NCI-H1105 (cell line): ENCODE measurements around the gene GFAP.
"Not testable (repeated sequence)": the region's sequence is repeated elsewhere in the genome, so short reads cannot be mapped to it uniquely, and the experiment has no call there.

Experiments used
- DNase-seq: peaks from one replicate; lab custom pipeline; 2025; lab: John Stamatoyannopoulos, UW

GFAP gene

DNA sequence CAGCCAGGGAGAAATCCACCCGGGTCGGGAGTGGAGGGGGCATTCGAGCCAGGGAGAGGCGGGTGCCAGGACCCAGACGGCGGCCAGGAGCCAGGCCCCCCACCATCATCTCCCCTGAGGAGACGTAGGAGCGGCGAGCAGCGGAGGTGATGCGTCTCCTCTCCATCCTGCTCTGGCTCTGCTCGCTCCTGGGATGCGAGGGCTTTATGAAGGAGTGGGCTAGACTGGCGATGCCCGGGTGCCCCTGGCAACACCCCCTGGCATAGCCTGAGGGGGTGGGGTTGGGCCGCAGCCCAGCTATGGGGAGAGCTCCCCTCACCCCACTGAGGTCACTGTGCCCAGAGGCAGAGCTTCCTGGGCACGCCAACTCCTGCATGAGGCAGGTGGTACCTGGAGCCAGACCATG lies at the start of gene GFAP:
TSS of gene GFAP (minus strand) at position 180 of the 406 bp plus-strand sequence. CDS start at position 166, 14 bp downstream.
- DNase-seq: no peak

DNA sequence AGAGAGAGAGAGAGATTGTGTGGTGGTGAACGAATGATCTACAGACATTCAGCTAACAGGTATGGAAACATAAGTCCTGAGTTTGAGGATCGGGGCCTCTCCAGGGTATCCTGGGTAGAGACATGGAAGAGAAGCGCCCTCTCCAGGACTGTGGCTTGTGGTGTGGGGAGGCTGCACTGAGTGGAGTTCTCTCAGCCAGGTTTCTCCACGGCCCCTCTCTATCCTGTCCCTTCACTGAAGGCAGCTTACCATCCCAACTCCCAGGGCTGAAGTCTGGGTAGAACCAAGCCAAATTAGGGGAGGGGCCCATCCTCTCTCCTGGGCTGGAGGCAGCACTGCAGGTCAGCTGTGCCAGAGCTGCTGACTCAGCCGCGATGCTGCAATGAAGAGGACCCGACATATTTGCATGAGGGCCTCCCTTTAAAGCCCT lies 46.6 kb upstream of the GFAP start:
- DNase-seq: no peak

DNA sequence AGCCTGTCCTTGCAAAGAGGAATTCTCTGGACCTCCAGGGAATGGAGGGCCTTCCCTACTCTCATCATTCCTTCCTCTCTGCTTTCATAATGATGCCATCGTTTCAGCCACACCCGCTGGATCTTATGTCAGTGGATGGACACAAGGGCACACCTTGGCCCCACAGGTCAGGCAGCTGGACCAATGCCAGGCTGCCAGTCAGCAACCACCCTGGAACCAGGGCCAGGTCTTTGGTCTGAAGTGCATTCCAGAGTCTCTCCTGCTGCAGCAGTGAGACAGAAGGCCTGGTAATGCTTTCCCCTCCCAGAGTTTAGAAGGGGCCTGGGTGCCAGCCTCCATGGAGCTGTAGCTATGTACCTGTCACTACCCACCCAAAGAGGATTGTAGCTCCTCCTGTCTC lies 45.4 kb upstream of the GFAP start:
- no peak for DNase-seq

DNA sequence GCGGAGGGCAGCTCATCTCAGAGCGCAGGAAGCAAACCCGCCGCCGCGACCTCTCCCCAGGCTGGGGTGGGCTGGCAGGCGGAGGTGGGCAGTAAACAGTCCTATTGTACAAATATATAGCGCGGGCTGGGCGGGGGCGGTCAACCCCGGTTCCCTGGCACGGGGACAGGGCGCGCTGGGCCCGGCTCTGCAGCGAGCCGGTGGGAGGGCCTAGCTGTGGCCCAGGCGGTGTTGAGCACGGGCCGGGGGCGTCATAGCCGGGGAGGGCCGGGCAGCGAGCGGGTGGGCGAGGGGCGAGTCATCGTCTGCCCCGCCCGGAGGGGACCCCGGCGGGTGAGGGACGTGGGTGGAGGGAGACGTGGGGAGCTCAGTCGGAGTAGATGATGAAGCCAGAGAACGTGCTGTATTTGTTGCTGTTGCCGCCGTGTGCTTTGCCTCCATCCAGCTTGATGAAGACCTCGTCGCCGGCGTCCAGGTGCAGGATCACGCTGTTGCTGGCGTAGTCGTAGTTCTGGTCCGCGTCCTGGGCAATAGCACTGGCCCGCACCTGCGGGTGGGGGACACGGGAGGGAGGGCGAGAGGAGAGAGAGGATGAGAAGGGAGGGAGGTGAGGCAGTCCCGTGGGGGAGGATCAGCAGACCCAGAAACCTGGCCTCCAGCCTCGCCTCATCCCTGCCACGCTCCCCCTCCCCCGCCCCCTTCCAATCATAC lies 44.7 kb upstream of the GFAP start:
- DNase-seq: no peak

DNA sequence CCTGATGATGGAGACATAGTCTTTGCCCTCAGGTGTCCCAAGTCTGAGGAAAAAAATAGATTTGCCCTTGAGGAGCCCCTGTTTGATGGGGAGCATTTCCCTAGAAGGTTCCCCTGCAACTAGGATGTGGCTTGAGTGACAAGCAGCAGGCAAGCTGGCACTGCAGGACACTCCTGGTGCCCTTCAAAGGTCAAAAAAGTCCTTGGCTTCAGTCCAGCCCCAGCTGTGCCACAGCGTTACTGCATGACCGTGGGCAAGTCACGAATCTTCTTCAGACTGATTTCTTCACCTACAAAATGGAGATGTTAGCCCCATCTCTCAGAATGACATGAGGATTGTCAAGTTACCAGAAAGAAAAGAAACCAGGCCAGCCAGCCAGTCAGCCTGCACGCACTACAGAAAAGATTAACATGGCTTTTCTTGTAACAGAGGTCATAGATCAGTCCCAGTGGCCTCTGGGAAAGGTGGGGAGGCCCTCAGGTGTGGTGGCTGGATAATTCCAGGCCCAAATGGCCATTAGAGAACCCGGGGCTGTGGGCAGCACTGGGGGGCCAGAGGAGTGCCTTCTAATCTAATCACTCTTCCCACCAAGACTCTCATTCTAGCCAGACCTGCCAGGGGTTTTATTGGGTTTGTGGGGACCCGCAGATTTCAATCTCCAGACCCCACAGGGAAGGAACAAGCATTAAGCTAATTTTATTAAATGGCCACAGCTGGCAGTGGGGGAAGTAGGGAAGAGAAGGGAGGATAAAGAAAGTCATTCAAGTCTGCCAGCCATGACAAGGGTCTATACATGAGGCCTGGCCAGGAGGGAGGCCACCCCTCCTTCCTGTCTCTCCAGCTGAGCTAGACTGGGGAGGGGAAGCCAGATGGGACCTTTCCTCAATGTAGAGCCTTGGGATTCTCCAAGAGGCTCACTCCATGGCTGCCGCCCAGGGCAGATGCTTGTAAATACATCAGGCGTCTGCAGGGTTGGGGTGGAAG lies 42.0 kb upstream of the GFAP start:
- DNase-seq: no peak

DNA sequence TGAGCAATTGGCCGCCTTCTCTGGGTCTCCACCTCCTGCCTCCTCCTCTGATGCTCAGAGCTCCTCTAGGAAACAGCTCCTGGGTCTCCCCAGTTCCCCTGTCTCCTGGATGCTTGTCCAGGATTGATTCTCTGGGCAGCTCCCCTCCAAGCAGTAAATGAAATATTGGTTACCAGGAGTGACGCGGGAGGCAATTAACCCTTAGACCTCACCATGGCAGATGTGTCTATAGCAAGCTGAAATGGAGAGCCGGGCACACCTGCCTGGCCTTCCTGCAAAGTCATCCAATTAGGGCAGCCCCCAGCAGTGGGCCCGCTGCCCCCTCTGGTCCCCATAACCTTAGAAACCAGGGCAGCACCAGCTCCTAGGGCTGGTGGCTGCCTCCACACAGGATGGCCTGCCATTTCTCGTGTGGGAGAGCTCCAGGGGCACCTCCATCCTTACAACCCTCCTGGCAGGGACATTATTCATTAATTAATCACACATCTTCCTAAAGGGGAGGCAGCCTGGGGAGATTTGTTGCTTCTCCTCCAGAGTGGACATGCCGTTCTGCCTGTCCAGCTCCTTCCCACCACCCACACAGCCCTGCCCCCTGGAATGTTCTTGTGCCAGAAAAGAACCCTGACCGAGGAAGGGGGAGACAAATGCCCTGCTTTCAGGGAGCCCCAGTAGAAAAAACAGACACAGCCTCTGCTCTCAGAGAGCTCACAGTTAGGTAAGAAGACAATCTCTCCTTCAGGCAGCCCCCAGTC lies 40.5 kb upstream of the GFAP start:
- DNase-seq: no peak

DNA sequence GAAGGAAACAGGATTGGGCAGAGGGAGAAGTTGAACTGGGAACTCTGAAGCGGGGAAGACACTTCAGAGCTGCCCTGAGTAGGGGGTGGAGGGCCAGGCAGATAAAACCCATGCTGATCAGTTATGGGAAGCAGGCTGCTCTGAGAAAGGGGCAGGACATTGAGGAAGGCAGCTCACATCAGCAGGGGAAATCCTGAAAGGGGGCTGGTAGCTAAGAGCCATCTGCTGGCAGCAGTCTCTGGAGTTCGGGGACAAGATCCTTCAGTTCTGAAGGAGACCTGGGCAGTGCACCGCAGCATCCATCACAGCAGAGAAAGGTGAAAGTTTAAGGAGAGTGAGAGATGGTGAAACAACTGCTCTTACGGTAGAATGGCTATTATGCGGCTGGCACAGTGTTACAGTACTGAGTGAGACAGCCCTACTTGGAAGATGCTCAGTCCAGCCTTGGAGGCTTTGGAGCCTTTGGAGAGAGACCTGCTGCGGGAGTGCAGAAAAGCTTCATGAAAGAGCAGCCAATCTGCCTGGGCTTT lies 37.7 kb upstream of the GFAP start:
- no peak for DNase-seq

DNA sequence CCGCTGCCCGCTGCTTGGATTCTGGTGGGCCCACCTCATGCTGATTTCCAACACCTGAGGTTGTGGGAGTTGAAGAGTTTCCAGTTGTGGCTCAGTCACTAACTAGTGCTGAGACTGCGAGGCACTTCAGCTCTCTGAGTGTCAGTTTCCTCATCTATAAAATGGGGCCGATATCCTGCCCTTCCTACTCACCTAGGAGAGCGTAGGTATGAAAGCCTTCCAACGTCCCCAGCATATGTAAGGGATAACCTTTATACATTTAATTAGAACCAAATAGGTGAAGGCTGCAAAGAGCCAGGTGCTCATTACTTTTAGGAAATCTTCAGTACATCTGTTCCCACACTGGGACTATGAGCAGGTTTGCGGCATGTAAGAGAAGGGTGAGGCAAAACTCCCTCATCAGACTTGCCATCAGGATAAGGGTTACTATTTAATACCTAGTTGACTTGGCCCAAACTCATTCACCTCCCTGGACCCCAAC lies 33.1 kb upstream of the GFAP start:
- no peak for DNase-seq

DNA sequence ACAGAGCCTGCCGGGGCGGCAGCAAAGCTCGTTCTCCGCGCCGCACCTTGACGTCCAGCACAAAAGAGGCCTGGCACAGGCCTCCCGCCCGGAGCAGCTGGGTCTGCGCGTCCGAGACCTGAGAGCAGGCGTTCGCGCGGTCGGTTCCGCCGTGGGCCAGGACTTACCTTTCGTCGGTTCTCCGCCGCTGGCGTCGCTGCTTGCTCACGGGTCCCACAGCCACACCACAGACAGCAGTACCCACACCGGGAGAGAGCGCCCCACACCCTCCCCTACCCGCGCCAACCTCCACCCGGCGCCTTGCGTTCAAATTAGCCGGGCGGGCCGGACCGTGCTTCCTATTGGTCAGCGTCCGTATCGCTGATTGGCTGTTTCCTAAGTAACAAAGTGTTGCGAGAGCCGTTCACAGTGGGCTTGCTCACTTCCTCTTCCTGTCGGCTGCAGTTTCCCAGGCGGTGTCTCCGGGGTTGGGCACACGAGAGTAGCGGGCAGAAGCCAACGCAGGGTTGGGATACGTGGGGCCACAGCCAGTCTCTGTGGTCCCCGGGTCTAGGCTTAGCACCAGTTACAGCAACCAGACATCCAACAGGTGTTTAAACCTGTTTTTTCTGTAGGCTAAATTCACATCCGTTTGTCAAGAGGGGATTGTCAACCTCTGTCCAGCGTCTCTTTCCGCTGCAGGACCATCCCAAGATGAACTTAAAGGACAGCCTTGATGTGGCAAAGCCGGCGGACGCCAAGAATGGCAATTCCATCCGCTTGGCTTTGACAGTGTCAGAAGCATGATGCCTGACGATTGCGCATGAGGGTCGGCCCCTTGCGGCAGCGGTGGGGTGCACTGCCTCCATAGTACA lies 32.4 kb upstream of the GFAP start, which contains the start of gene KIF18B:
TSS of gene KIF18B (minus strand) at position 313 of the 854 bp plus-strand sequence. CDS start 11,429 bp downstream, outside the sequence.
- peak; percentile 90 for DNase-seq

DNA sequence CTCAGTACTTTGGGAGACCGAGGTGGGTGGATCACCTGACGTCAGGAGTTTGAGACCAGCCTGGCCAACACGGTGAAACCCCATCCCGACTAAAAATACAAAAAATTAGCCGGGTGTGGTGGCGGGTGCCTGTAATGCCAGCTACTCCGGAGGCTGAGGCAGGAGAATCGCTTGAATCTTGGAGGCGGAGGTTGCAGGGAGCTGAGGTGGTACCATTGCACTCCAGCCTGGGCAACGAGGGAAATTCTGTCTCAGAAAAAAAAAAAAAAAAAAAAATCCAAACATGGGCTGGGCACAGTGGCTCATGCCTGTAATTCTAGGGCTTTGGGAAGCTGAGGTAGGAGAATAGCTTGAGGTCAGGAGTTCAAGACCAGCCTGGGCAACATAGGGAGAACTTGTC lies 30.4 kb upstream of the GFAP start:
- not testable (repeated sequence) for DNase-seq

DNA sequence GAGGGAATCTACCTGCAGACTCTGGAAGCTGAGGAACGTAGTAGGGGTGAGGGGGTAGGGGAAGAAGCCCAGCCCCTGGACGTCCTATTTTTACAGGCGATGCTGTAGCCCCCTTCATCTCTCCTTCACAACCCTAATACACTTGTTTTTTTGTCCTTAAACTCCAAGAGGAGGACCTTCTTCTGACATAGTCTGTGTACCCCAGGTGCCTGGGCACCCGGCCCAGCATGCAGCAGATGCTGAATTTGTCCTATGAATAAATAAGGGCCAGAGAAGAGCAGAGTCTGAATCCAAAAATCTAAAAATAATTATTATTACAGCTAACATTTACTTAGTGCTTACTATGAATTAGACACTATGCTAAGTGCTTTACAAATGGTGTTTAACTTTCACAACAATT lies 27.2 kb upstream of the GFAP start:
- DNase-seq: no peak

DNA sequence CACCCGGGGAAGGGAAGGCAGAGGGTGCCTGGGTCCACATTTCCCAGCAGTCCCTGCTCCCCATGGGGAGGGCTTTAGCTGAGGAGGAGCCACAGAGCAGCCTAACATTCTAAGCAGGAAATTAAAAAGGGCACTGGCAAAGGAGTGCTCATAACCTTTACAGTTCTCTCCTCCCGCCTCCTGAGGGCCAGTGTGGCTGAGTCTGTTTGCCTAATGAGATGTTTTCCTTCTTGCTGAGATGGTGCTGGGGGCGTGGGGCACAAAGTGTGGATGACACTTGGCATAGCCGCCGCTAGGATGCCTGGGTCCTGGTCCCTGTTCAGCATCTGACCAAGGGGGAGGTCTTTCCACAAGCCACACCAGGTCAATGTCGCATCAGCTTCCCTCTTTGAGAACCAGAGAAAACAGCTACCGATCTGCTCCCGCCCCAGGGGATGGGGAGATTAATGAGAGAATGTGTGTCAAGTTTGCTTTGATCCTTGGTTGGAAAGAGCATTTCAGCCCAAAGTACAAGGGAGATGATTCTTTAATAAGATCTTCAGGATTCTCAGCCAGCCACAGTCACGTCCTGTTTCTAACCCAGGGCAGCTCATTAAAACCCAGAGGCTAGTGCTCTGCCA lies 26.5 kb upstream of the GFAP start:
- DNase-seq: no peak

DNA sequence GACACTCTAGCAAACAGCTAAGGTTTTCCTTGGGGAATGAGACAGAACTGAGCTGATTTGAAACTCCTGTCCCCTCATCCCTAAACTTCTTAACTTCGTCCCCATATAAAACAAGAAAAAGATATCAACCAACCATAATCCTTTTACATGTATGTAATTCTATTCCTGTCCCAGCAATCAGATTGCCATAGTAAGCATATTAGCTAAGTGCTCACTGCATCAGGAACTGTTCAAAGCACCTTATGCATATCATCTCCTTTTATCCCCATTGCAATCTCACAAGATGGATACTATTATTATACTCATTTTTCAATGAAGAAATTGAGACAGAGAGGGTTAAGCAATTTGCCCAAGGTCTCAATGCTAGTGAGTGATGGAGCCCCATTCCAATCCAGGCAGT lies 25.5 kb upstream of the GFAP start:
- no peak for DNase-seq

DNA sequence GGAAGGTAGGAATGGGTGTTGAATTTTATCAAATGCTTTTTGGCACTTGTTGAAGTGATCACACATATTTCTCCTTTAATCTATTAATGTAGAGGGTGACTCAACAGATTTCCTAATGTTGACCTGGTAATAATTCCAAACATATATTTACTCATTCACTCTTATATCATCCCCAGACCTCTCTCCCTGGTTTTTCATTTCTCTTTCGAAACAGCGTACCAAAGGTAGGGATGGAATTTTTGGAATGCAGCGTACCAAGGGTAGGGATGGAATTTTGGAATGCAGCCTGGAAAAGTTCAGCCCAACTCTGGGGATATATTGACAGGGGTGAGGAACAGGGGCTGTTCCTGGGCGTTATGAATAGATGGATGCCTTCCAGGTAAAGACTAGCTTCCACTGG lies 25.0 kb upstream of the GFAP start:
- DNase-seq: no peak

DNA sequence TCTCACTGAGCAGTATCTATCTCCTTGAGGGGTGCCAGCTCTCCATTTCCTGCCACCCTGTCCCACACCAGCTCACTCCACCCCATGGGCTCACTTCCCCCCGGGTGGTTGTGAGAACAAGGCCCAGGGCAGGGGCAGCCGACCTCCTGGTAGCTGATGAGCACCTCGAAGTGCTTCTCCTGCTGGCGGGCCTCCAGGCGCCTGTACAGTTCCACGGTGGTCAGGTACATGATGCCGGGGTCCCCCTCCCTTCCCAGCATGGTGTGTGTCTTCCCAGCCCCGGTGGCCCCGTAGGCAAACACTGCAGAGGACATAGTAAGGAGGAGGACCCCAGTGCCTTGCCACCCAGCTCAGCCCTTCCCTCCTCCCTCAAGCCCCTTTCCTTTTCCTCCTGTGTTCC lies 19.8 kb upstream of the GFAP start:
- no peak for DNase-seq

DNA sequence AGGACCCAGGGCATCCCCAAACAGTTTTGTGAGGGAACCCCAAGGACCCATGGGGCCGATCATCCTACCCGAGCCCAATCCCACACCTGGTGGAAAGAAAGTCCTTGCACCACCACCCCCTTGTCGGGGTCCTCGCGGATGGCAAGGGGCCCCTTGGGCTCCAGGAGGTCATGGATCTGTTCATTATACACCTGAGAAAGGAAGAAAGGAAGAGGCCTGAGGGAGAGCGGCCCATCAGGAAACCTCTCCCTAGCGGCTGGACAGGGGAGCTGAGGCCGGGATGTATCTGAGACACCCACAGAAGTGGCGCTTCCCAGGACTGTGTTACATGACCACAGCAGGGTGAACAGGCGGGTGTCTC lies 19.4 kb upstream of the GFAP start:
- no peak for DNase-seq

DNA sequence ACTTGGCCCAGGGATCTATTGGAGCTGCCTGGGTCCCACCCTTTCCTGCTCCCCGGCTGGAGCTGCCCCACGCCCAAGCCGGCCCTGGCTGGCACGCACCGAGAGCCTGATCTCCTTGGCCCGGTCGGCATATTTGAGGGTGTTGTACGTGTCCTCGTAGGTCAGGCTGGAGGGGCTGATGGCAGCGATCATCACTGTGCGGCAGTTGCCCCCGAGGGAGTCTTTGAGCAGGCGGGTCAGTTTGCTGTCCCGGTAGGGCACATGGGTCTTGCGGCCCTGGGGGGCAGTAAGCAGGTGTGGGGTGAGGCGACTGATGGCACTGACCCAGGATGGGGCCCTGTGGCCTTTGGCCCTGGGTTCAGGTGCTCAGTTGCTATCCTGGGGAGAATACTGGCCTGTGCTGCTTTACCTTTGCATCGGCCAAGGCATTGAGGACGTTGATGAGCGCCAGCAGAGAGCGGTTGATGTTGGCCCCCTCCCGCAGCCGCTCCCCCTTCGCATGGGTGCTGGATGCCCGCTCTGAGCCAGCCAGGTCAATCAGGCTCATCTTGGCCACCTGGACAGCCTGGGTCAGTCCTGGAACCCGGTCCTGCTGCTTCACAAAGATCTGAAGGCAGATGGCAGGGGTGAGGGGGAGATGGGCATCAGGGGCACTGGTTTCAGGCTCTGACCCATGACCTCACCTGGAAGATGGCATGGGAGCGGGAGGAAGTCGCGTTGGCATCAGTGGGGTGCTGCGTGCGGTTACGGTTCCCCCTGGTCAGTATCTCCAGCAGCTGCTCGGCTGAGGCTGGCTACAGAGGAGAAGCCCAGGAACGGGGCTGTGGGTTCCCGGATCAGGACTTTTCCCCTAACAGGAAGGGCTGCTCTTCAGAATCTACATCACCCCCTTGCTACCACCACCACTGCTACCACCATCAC lies 18.8 kb upstream of the GFAP start:
- no peak for DNase-seq

DNA sequence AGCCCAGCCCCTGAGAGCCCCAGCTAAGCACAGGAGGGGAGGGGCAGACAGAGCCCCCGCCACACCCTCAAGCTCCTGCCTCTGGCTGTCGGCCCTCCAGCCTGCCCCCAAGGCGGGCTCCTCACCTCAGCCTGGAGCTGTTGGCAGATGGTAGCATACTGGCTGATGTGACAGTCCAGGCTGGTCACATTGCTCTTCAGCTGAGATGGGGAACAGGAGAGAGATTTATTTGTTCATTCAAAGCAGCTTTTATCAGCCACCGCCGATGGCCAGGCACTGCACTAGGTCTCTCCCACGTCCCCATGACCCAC lies 17.4 kb upstream of the GFAP start:
- DNase-seq: no peak

DNA sequence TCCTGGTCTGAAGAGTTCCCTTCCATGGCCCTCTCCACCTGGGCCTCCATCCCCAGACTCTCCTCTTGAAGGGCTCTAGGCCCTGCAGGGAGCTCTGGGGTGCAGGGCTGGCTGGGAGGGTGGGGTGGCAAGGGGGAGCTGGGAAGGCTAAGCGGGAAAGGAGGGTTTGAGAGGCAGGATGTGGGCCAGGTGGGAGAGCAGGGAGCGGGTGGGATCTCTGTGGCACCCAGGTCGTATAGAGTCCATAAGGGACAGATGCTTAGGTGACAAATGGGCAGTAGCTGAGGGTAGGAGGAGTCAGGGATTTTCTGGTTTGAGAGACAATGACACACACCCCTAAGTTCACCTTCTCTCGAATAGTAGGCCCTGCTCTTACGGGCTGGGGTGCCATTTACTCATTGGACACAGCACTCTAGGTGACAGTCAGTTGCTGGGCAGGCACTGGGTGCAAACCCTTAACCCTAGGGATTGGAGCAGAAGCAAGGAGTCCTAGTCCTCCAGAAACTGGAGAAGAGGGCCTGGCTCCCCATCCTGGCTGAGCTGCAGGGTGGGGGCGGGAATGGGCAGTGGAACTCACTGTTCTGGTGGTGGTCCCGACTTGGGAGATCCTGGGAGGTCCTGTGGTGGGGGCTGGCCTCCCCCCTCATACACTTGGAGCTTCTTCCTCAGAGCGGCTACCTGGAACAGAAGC lies 16.9 kb upstream of the GFAP start:
- DNase-seq: no peak
